GM03348 (cell line): ENCODE results near the gene SEMA6A.

ENCODE experiments used
- DNase-seq: peaks from one replicate; pipeline ENCODE4 v3.0.0; 2012; ENCODE audit warnings: low spot score

Gene SEMA6A

GRCh38 chr5:116575326-116576052, 866 bp upstream of the SEMA6A start:
- DNase-seq = peak; percentile 8

- peak; percentile 35 for DNase-seq
Measured at GRCh38 chr5:116573702-116574366, 789 bp downstream of the SEMA6A start.

GRCh38 chr5:116573279-116573701, 1.3 kb downstream of the SEMA6A start:
- DNase-seq = peak; percentile 24

GRCh38 chr5:116572350-116573278, 2.0 kb downstream of the SEMA6A start:
- DNase-seq = peak; percentile 12

GRCh38 chr5:116571568-116572349, 2.9 kb downstream of the SEMA6A start:
- no peak for DNase-seq

GRCh38 chr5:116569999-116570398, 4.6 kb downstream of the SEMA6A start:
- no peak for DNase-seq

- no peak for DNase-seq
Measured at GRCh38 chr5:116567106-116567505, 7.5 kb downstream of the SEMA6A start.

- DNase-seq = no peak
Measured at GRCh38 chr5:116566251-116566650, 8.4 kb downstream of the SEMA6A start.

GRCh38 chr5:116564756-116565490, 9.7 kb downstream of the SEMA6A start:
- DNase-seq = no peak

- DNase-seq = no peak
Measured at GRCh38 chr5:116564312-116564711, 10.3 kb downstream of the SEMA6A start.

- DNase-seq = no peak
Measured at GRCh38 chr5:116563736-116564308, 10.8 kb downstream of the SEMA6A start.

GRCh38 chr5:116562669-116563068, 12.0 kb downstream of the SEMA6A start:
- no peak for DNase-seq

- DNase-seq = no peak
Measured at GRCh38 chr5:116561658-116562057, 13.0 kb downstream of the SEMA6A start.

- DNase-seq = no peak
Measured at GRCh38 chr5:116559673-116560164, 14.9 kb downstream of the SEMA6A start.

- no peak for DNase-seq
Measured at GRCh38 chr5:116559239-116559638, 15.4 kb downstream of the SEMA6A start.

GRCh38 chr5:116557669-116558271, 16.9 kb downstream of the SEMA6A start:
- peak; percentile 24 for DNase-seq

- no peak for DNase-seq
Measured at GRCh38 chr5:116554764-116555163, 19.9 kb downstream of the SEMA6A start.

- no peak for DNase-seq
Measured at GRCh38 chr5:116553366-116553765, 21.3 kb downstream of the SEMA6A start.

- DNase-seq = no peak
Measured at GRCh38 chr5:116550082-116550481, 24.5 kb downstream of the SEMA6A start.

- no peak for DNase-seq
Measured at GRCh38 chr5:116546743-116547124, 27.9 kb downstream of the SEMA6A start.
